Heart left ventricle (tissue), 16 donors: ENCODE data around the gene POLQ. TPM values are rescaled to one million over a fixed set of nuclear protein-coding genes. Genes with fewer than 3 reads are reported as not detected.

Experiments used
- ATAC-seq, 4 donors: fragments of 200-7000 bp; cut with Tn5 transposase; one replicate each; pipeline ENCODE4 v1.9.1; 2020 to 2022; ENCODE audit warnings: moderate library complexity in 4 of 4, mild to moderate bottlenecking in 3 of 4, moderate number of reproducible peaks in 1 of 4
- DNase-seq, 5 donors: peaks; one replicate each; pipeline ENCODE4 v3.0.0-alpha.2; 2020
- H3K27ac ChIP-seq, 12 donors: fragments of 200-600 bp; sonication (generic) in 4 of 12; one replicate each; pipeline versions ENCODE4 v1.5.0 to v1.8.0; 2016 to 2022; ENCODE audit warnings: mild to moderate bottlenecking in 2 of 12
- H3K27me3 ChIP-seq, 9 donors: fragments of 200-600 bp; sonication (generic) in 2 of 9; one replicate each; pipeline versions ENCODE4 v1.5.1 to v1.8.0; 2016 to 2022; ENCODE audit warnings: mild to moderate bottlenecking in 3 of 9
- H3K36me3 ChIP-seq, 9 donors: fragments of 200-600 bp; sonication (generic) in 2 of 9; one replicate each; pipeline versions ENCODE4 v1.5.0 to v1.8.0; 2018 to 2022; ENCODE audit warnings: mild to moderate bottlenecking in 2 of 9
- H3K4me1 ChIP-seq, 12 donors: fragments of 200-600 bp; sonication (generic) in 4 of 12; one replicate each; pipeline versions ENCODE4 v1.5.0 to v1.8.0; 2016 to 2022; ENCODE audit warnings: mild to moderate bottlenecking in 3 of 12
- H3K4me3 ChIP-seq, 12 donors: fragments of 200-600 bp; sonication (generic) in 4 of 12; one replicate each; pipeline versions ENCODE4 v1.5.0 to v1.8.0; 2017 to 2022; ENCODE audit warnings: mild to moderate bottlenecking in 9 of 12, moderate library complexity in 4 of 12
- H3K9me3 ChIP-seq, 12 donors: fragments of 200-600 bp; sonication (generic) in 4 of 12; one replicate each; pipeline versions ENCODE4 v1.5.0 to v1.8.0; 2016 to 2022; ENCODE audit warnings: mild to moderate bottlenecking in 1 of 12
- CTCF ChIP-seq, 12 donors: fragments of 200-600 bp; sonication (generic) in 4 of 12; IDR thresholded peaks; one replicate each; pipeline versions ENCODE4 v1.5.0 to v1.8.0; 2018 to 2022; ENCODE audit warnings: antibody characterized with exemption in 12 of 12, mild to moderate bottlenecking in 5 of 12
- POLR2A ChIP-seq, 2 donors: fragments of 450-650 bp; IDR thresholded peaks; one replicate each; pipeline ENCODE4 v1.6.1; 2017; ENCODE audit warnings: antibody characterized with exemption in 2 of 2, mild to moderate bottlenecking in 2 of 2, moderate library complexity in 2 of 2
- WGBS, 4 donors: extraction: QIAGEN DNeasy Blood & Tissue Kit in 2 of 4; methylation state at CpG; one replicate each; pipeline versions ENCODE4 v1.1.5 to v1.1.7; 2013 to 2018; 5-methylcytosine and 5-hydroxymethylcytosine counted together
- intact Hi-C, 10 donors: fragments of 100-400 bp; cut with DNase I; formaldehyde crosslinking; loops; one replicate each; pipeline versions ENCODE4 v1.11.1 to v1.14.2; 2022
- polyA plus RNA-seq, 2 donors: library from polyadenylated mRNA; stranded (reverse); fragments of 200-250 nt; gene quantifications; one replicate each; pipeline ENCODE4 v1.2.3, GENCODE V29; 2013
- total RNA-seq, 9 donors: library from RNA; depleted of rRNA in 2 of 9; stranded (reverse); fragments of >200 nt in 2 of 9; fragmentation: NEBNext Ultra II Directional in 3 of 9; extraction: Animal tissue kit (Norgen Biotek cat#: 25700) in 3 of 9; gene quantifications; one replicate each; pipeline versions ENCODE4 v1.1.0 to v1.2.4, GENCODE V29; 2016 to 2023
- donor health status: ischemic (EF 13 %, LVEDD 7.1; RV severe dilation, severe dysfunction).
- donor health status: healthy with polysubstance abuse.
- donor health status: DM: no; HTN: yes; CAD: no.
- donor health status: DM: no; HTN: no; CAD: no.
- donor health status: ischemic (EF 25% LVEDD 6.9; RV normal size, moderate dysfunction).
- donor health status: ischemic (EF 25% LVEDD 5.7; RV mildly dilated, moderate dysfunction).
- donor health status: healthy.
- donor health status: DM: yes; HTN: yes; CAD: no.
- donor health status: ischemic (EF 35%, LVEDD 5.7; RV mildly dilated, moderate dysfunction).
- donor health status: nonischemic (EF 11% LVEDD 7.7; RV severe dilation, severe dysfunction).
- donor health status: DM: yes; HTN: yes; CAD: no.
- donor health status: PGD.
- donor health status: ischemic (EF 29% LVEDD 5.4; RV normal size, mild dysfunction).
- donor health status: nonischemic (EF 23%, LVEDD 6.1; RV moderate dilation, normal function).

Gene POLQ
- total and polyA plus RNA-seq, 11 donors: 0.11 to 1.5 (median 0.36) TPM

- ATAC-seq (no peak), DNase-seq (no peak)
- Histone ChIP-seq H3K4me3 (no peak overlapping the region), H3K4me1 (no peaks in the 10 kb centered on the region), H3K27ac (no peak overlapping the region), H3K36me3 (no peaks in the 10 kb centered on the region), H3K9me3 (no peaks in the 10 kb centered on the region), H3K27me3 (no peaks in the 10 kb centered on the region)
- TF ChIP-seq CTCF (IDR thresholded peaks at IDR 0.05) (no peak), POLR2A (IDR thresholded peaks at IDR 0.05) (no peak)
- intact Hi-C loops: no loop called here
Observed at GRCh38 chr3:121562148-121562547, 16.4 kb upstream of the POLQ start.

GRCh38 chr3:121557426-121557934 lies 11.7 kb upstream of the POLQ start:
- no peak for ATAC-seq
- intact Hi-C loops: loop anchor here in 2 of 10 donors (10.0 kb wide), 2 partner anchors 77 to 87 kb away; no protein-coding TSS in a partner anchor
- no peaks in the 10 kb centered on the region for H3K9me3 ChIP-seq
- H3K4me1 ChIP-seq: peaks cover 0 to 4% (median 0%) of the 10 kb centered on the region in 12 donors
- no peak overlapping the region for H3K4me3 ChIP-seq
- no peak for DNase-seq
- H3K27me3 ChIP-seq: no peaks in the 10 kb centered on the region
- TF ChIP-seq POLR2A (IDR thresholded peaks at IDR 0.05) (no peak), CTCF (IDR thresholded peaks at IDR 0.05) (no peak)
- no peak overlapping the region for H3K27ac ChIP-seq
- 88 to 96% (median 93%) methylated on average over 5 of the region's 5 CpGs for WGBS, 4 donors
- no peaks in the 10 kb centered on the region for H3K36me3 ChIP-seq

- DNase-seq: no peak
- 57 to 62% (median 61%) methylated on average over 3 of the region's 3 CpGs for WGBS, 4 donors
- no peak for TF ChIP-seq POLR2A (IDR thresholded peaks at IDR 0.05)
- no peak for ATAC-seq
- no peak overlapping the region for H3K4me3 ChIP-seq
- no peaks in the 10 kb centered on the region for H3K27me3 ChIP-seq
- no peaks in the 10 kb centered on the region for H3K9me3 ChIP-seq
- no peaks in the 10 kb centered on the region for H3K36me3 ChIP-seq
- peaks cover 0 to 7% (median 0%) of the 10 kb centered on the region in 12 donors for H3K4me1 ChIP-seq
- H3K27ac ChIP-seq: no peak overlapping the region
- intact Hi-C loops: loop anchor here in 2 of 10 donors (10.0 kb wide), 2 partner anchors 82 to 92 kb away; no protein-coding TSS in a partner anchor
Observed at GRCh38 chr3:121552797-121553196, 7.0 kb upstream of the POLQ start.

- ATAC-seq: no peak
- 19 to 43% (median 26%) methylated on average over 4 of the region's 4 CpGs for WGBS, 4 donors
- Histone ChIP-seq H3K4me3 (peak overlapping the region in 5 of 12 donors; percentile 13 to 25 (median 20)), H3K27ac (no peak overlapping the region), H3K27me3 (no peaks in the 10 kb centered on the region), H3K4me1 (peaks cover 0 to 7% (median 0%) of the 10 kb centered on the region in 12 donors), H3K9me3 (no peaks in the 10 kb centered on the region), H3K36me3 (no peaks in the 10 kb centered on the region)
- DNase-seq: no peak
- TF ChIP-seq CTCF (IDR thresholded peaks at IDR 0.05) (no peak), POLR2A (IDR thresholded peaks at IDR 0.05) (no peak)
- intact Hi-C loops: loop anchor here in 2 of 10 donors (10.0 kb wide), 2 partner anchors 82 to 92 kb away; no protein-coding TSS in a partner anchor
Observed at GRCh38 chr3:121552379-121552778, 6.6 kb upstream of the POLQ start.
